SK-N-SH treated with all-trans-retinoic acid at 6 μM for 48 hours (cell line): ENCODE data around the gene SELENOI.

Experiments used
- ATAC-seq: fragments of 200-7000 bp; cut with Tn5 transposase; 3 replicates; pipeline ENCODE4 v1.9.1; 2020; ENCODE audit warnings: mild to moderate bottlenecking, moderate library complexity
- ARNTL ChIP-seq: fragments of 450-650 bp; formaldehyde crosslinking; IDR thresholded peaks from 2 replicates; pipeline ENCODE4 v1.5.0; 2020; ENCODE audit warnings: low read depth, mild to moderate bottlenecking, moderate library complexity, borderline replicate concordance
- BACH2 ChIP-seq: fragments of 250-450 bp; sonication (Bioruptor Pico); IDR thresholded peaks from 2 replicates; pipeline ENCODE4 v1.9.0; 2021; ENCODE audit warnings: mild to moderate bottlenecking, borderline replicate concordance
- CSDC2 ChIP-seq: fragments of 250-450 bp; sonication (Bioruptor Pico); IDR thresholded peaks from 2 replicates; pipeline ENCODE4 v1.5.0; 2020; ENCODE audit warnings: mild to moderate bottlenecking, moderate library complexity
- GLIS3 ChIP-seq: fragments of 250-450 bp; sonication (Bioruptor Pico); IDR thresholded peaks from 2 replicates; pipeline ENCODE4 v1.5.0; 2020; ENCODE audit warnings: mild to moderate bottlenecking, moderate library complexity
- OSR1 ChIP-seq: fragments of 250-450 bp; sonication (Bioruptor Pico); IDR thresholded peaks from 2 replicates; pipeline ENCODE4 v1.8.0; 2022; ENCODE audit warnings: moderate library complexity, mild to moderate bottlenecking, inconsistent platforms
- PPARA ChIP-seq: fragments of 250-450 bp; sonication (Bioruptor Pico); IDR thresholded peaks from 2 replicates; pipeline ENCODE4 v1.5.0; 2020; ENCODE audit warnings: mild to moderate bottlenecking, borderline replicate concordance
- SNAI2 ChIP-seq: fragments of 250-450 bp; sonication (Bioruptor Pico); IDR thresholded peaks from 2 replicates; pipeline ENCODE4 v1.5.0; 2020; ENCODE audit warnings: mild to moderate bottlenecking, moderate library complexity
- TCF4 ChIP-seq: fragments of 250-450 bp; sonication (Bioruptor Pico); IDR thresholded peaks from 2 replicates; pipeline ENCODE4 v1.8.0; 2021; ENCODE audit warnings: mild to moderate bottlenecking, moderate library complexity, borderline replicate concordance
- TOX ChIP-seq: fragments of 250-450 bp; sonication (Bioruptor Pico); IDR thresholded peaks from 2 replicates; pipeline ENCODE4 v1.8.0; 2021; ENCODE audit warnings: mild to moderate bottlenecking, moderate library complexity, borderline replicate concordance
- ZFP3 ChIP-seq: fragments of 250-450 bp; sonication (Bioruptor Pico); IDR thresholded peaks from 2 replicates; pipeline ENCODE4 v1.5.0; 2020; ENCODE audit warnings: mild to moderate bottlenecking, moderate library complexity
- ZFP30 ChIP-seq: fragments of 450-650 bp; formaldehyde crosslinking; IDR thresholded peaks from 2 replicates; pipeline ENCODE4 v1.5.0; 2022; ENCODE audit warnings: mild to moderate bottlenecking, moderate library complexity
- ZNF565 ChIP-seq: fragments of 450-650 bp; formaldehyde crosslinking; conservative IDR thresholded peaks from 2 replicates; pipeline ENCODE4 v1.5.0; 2020; ENCODE audit warnings: low read depth, mild to moderate bottlenecking, moderate library complexity
- ZNF70 ChIP-seq: fragments of 450-650 bp; formaldehyde crosslinking; IDR thresholded peaks from 2 replicates; pipeline ENCODE4 v1.5.0; 2020; ENCODE audit warnings: mild to moderate bottlenecking, moderate library complexity
- TF ChIP-seq, protein P1 (sequence below): fragments of 250-450 bp; sonication (Bioruptor Pico); IDR thresholded peaks from 2 replicates; pipeline ENCODE4 v1.5.1; 2020; ENCODE audit warnings: low read depth, mild to moderate bottlenecking, moderate library complexity
- TF ChIP-seq, protein P2 (sequence below): fragments of 250-450 bp; sonication (Bioruptor Pico); IDR thresholded peaks from 2 replicates; pipeline ENCODE4 v1.5.1; 2021; ENCODE audit warnings: mild to moderate bottlenecking, moderate library complexity
- TF ChIP-seq, protein P3 (sequence below): fragments of 250-450 bp; sonication (Bioruptor Pico); IDR thresholded peaks from 2 replicates; pipeline ENCODE4 v1.5.0; 2020; ENCODE audit warnings: mild to moderate bottlenecking, moderate library complexity

SELENOI gene

DNA sequence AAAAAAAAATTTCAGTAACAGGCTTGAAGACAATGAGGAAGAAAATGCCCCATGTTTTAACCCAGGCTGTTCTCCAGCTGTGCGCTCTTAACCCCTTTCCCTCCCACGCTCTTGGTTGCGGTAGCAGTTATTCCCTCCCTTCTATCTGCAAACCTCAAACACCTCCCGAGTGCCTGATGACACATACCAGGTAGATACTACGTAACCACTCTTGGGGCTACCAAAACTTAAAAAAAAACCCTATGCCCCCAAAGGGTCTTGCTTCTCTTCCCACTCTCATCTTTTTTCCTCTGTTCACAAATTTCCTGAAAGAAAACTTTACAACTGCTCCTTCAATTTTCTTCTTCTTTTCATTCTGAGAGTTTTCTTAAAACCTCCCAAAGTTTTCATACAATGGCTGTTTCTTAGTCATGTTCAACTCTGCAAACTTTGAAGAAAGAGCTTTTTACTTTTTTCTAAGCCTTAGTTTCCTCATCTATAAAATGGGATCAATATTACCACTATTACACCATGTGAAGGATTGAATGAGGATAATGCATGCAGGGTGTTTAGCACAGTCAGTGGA lies 50.9 kb downstream of the SELENOI start (continued):
- TF ChIP-seq TOX (CRISPR knock-in tag): no peak

DNA sequence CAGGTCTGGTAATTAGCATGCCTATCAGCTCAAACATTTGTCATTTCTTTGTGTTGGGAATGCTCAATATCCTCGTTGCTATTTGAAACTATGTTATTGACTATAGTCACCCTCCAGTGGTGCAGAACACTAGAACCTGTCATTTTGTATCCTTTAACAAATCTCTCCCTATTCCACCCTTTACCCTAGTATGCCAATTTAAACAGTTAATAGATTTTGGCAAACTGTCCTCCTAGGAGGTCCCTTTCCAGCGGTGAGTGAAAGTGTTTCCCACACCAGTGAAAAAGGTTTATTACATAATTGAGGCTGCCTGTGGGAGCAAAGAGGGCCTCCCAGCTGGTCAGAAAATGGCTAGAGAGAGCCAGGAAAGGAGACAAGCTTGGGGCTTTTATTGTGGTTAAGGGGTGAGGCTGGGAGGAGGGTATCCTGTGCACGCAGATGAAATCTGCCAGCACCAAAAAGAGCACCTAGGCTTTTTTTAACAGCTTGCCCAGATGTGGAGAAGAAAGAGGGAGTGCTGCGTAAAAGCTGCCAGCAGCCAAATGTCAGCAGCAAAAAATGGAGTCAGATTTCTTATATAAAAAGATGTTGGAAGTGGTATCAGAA lies 53.9 kb downstream of the SELENOI start:
- no peak for TF ChIP-seq ZFP3 (CRISPR knock-in tag)
- TF ChIP-seq ARNTL (CRISPR knock-in tag): no peak
- no peak for TF ChIP-seq TOX (CRISPR knock-in tag)
- TF ChIP-seq CSDC2 (CRISPR knock-in tag): no peak
- TF ChIP-seq TCF4 (CRISPR knock-in tag): no peak
- TF ChIP-seq ZFP30 (CRISPR knock-in tag): no peak
- TF ChIP-seq PPARA (CRISPR knock-in tag): no peak
- ATAC-seq: no peak

DNA sequence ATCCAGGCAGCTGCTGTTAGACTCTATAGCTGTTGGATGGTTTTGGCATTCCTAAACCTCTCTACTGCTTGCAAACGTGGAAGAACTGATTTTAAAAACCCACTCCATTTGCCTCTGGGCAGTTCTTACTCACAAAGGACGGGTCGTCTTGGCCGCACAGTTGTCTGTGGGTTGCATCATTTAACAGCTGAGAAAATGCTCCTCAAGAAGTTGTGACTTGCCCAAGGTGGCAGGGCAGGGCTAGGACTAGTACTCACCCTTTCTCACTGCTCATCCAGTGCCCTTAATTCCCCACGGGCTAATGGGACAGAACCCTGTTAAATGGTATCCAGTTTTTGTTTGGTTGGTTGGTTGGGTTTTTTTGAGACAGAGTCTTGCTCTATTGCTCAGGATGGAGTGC lies 54.8 kb downstream of the SELENOI start:
- TF ChIP-seq TOX (CRISPR knock-in tag) (no peak), ZNF70 (CRISPR knock-in tag) (no peak), GLIS3 (CRISPR knock-in tag) (no peak), ZNF565 (CRISPR knock-in tag) (no peak), SNAI2 (CRISPR knock-in tag) (no peak)
- TF ChIP-seq, protein P1, sequence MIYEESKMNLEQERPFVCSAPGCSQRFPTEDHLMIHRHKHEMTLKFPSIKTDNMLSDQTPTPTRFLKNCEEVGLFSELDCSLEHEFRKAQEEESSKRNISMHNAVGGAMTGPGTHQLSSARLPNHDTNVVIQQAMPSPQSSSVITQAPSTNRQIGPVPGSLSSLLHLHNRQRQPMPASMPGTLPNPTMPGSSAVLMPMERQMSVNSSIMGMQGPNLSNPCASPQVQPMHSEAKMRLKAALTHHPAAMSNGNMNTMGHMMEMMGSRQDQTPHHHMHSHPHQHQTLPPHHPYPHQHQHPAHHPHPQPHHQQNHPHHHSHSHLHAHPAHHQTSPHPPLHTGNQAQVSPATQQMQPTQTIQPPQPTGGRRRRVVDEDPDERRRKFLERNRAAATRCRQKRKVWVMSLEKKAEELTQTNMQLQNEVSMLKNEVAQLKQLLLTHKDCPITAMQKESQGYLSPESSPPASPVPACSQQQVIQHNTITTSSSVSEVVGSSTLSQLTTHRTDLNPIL (CRISPR knock-in tag): no peak
- TF ChIP-seq, protein P2, sequence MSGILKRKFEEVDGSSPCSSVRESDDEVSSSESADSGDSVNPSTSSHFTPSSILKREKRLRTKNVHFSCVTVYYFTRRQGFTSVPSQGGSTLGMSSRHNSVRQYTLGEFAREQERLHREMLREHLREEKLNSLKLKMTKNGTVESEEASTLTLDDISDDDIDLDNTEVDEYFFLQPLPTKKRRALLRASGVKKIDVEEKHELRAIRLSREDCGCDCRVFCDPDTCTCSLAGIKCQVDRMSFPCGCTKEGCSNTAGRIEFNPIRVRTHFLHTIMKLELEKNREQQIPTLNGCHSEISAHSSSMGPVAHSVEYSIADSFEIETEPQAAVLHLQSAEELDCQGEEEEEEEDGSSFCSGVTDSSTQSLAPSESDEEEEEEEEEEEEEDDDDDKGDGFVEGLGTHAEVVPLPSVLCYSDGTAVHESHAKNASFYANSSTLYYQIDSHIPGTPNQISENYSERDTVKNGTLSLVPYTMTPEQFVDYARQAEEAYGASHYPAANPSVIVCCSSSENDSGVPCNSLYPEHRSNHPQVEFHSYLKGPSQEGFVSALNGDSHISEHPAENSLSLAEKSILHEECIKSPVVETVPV (CRISPR knock-in tag): no peak
- no peak for ATAC-seq

DNA sequence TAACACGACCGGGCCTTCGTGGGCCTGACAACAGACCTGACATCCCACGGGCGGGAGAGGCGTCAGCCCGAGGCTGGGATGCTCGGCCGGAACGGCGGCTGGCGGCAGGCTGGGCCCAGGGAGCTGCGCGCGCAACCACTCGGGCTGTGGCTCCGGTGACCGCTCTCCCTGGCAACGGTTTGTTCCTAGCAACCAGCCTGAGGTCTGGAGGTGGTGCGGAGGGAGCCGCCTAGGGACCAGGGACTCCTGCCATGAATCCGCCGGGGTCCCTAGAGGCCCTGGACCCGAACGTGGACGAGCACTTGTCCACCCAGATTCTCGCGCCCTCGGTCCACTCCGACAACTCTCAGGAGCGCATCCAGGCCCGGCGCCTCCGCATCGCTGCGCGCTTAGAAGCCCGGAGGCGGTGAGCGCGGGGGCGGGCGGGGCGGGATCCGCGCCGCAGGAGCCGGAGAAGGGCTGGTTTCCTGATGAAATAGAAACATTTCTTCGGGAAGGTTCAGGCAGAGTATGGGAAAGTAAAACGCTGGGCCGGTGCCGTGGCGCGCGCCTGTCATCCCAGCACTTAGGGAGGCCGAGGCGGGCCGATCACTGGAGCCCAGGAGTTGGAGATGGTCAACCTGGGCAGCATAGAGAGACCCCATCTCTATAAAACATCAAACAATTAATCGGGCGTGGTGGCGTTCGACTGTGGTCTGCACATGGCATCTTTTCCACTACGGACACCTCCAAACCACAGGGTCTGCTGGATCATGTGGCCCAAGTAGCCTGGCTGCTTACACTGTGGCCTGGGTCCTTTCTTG lies 56.0 kb downstream of the SELENOI start, which contains the start of gene DRC1:
TSS of gene DRC1 (plus strand) at position 182 of the 803 bp plus-strand sequence. CDS start at position 252, 70 bp downstream.
- peak; percentile 93 for ATAC-seq
- TF ChIP-seq BACH2 (CRISPR knock-in tag) (no peak), ZFP3 (CRISPR knock-in tag) (peak; percentile 74), OSR1 (no peak), ZFP30 (CRISPR knock-in tag) (no peak), CSDC2 (CRISPR knock-in tag) (peak; percentile 77; the same call in 1 of the 2 replicates), ARNTL (CRISPR knock-in tag) (no peak), SNAI2 (CRISPR knock-in tag) (no peak), PPARA (CRISPR knock-in tag) (no peak), GLIS3 (CRISPR knock-in tag) (0 out of 2 replicates have a peak, but pooled peaks have one; percentile 52)
- TF ChIP-seq, protein P3, sequence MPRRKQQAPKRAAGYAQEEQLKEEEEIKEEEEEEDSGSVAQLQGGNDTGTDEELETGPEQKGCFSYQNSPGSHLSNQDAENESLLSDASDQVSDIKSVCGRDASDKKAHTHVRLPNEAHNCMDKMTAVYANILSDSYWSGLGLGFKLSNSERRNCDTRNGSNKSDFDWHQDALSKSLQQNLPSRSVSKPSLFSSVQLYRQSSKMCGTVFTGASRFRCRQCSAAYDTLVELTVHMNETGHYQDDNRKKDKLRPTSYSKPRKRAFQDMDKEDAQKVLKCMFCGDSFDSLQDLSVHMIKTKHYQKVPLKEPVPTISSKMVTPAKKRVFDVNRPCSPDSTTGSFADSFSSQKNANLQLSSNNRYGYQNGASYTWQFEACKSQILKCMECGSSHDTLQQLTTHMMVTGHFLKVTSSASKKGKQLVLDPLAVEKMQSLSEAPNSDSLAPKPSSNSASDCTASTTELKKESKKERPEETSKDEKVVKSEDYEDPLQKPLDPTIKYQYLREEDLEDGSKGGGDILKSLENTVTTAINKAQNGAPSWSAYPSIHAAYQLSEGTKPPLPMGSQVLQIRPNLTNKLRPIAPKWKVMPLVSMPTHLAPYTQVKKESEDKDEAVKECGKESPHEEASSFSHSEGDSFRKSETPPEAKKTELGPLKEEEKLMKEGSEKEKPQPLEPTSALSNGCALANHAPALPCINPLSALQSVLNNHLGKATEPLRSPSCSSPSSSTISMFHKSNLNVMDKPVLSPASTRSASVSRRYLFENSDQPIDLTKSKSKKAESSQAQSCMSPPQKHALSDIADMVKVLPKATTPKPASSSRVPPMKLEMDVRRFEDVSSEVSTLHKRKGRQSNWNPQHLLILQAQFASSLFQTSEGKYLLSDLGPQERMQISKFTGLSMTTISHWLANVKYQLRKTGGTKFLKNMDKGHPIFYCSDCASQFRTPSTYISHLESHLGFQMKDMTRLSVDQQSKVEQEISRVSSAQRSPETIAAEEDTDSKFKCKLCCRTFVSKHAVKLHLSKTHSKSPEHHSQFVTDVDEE (CRISPR knock-in tag): peak; percentile 65; the same call in 1 of the 2 replicates

DNA sequence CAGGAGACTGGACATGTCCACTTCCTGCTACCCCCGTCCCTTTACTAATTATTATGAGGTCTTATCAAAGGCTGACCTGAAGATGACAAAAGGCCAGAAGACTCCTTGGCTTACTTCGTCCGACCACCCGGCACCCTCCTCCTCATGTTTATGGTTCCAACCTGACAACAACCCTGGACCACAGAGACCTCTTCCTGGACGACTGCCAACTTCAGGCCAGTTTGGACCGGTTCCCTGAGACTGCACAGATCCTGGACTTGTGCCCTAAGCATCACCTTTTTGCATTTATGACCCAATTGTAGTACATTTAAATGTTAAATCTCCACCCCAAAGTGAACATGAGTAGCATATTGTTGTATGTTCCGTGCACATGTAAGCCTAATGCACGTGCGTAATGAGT lies 61.6 kb downstream of the SELENOI start:
- ATAC-seq: no peak
- TF ChIP-seq GLIS3 (CRISPR knock-in tag) (no peak), BACH2 (CRISPR knock-in tag) (no peak), TOX (CRISPR knock-in tag) (no peak)
